SH-SY5Y (cell line): ENCODE results near the gene ATP6V0D1.

Source experiments
- GATA2 ChIP-seq: IDR thresholded peaks from 2 replicates; pipeline ENCODE4 v1.6.1; 2011; ENCODE audit warnings: mild to moderate bottlenecking, low read depth, low read length
- GATA3 ChIP-seq: IDR thresholded peaks from 2 replicates; pipeline ENCODE4 v1.6.1; 2011; ENCODE audit warnings: low read depth, mild to moderate bottlenecking, low read length, moderate library complexity

DNA sequence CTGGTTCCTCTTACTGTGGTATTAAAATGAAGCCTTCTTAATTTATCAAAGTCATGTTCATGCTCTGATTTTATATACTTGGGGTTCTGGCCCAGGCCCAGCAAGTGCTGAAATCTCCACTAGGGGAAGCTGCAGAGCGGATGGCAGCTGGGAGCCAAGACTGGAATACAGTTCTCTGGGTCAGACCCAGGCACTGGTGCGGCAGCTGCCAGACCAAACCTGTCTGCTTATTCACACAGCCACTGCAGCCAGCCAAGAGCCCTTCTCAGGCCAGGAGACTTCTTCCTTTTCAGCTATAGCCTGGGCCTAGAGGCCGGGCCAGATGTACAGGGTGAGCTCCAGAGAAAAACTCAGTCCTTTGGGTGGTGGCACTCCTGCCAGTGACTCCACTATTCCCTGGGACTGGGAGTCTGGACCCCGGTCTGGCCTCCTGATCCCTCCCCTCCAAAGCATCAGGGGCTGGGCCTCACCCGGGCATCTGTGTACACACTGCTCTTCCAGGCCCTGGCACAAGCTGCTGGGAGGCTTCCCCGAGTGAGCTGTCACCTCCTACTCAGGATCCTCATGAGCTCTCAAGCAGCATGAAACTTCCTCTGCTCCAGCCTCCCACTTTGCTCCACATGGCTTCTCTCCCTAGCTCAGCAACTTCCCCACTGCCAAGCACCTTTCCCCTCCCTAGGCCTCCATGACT is 24.4 kb downstream of the ATP6V0D1 start:
- no peak for TF ChIP-seq GATA2
- TF ChIP-seq GATA3, result no peak
